Middle frontal gyrus (tissue), 1 donor: ENCODE data around the gene NOD1.
"Not testable (repeated sequence)": the region's sequence is repeated elsewhere in the genome, so short reads cannot be mapped to it uniquely, and the experiment has no call there.

Experiments
- DNase-seq: peaks from one replicate; pipeline ENCODE4 v3.0.0-alpha.2; 2015; ENCODE audit warnings: low spot score; ENCODE audit errors: extremely low spot score

The NOD1 gene

GRCh38 chr7:30504301-30505173, 26.0 kb upstream of the NOD1 start, which contains the start of gene GGCT:
TSS of gene GGCT (minus strand) at chr7:30504829. CDS start at chr7:30504709, 120 bp downstream.
- DNase-seq: peak; percentile 98

DNA sequence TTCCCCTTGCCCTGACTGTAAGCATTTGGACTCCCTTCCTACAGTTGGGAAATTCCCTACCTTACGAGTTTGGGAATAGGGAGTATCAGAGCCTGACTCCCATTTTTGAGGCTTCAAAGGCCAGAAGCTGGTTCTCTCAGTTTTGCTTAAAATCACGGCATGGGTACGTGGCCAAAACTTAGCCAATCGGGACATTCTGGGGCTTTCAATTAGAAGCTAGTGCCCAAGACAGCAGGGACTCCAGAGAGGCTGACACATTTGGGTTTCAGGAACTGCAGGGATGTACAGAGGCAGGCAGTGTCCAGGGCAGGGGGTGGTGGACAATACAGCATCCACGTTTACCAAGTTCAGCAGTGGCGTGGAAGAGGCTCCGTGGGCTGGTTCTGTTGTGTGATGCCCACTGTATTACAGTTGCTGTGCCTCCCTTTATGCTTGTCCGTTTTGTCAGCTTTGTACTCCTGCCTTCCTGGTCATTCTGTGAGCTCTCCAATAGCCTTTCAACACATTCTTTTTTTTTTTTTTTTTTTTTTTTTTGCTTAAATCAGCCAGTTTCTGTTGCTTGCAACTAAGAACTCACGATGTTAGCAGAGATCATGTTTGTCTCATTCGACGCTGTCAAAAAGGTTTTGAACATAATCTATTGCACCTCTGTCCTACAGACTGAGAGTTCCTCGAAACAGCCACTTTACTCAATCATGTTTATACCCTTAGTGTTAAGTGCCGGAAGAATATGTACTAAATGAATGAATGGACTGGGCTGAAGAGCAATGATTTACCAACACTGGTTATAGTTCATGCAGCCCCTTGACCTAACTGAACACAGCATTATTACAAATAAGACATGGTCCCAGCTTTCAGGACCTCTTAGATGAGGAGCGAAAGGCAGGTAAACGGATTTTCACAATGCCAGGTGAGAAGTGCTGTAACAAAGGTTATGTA, 25.0 kb upstream of the NOD1 start:
- DNase-seq: no peak

GRCh38 chr7:30502470-30503251, 24.1 kb upstream of the NOD1 start:
- DNase-seq: no peak

- DNase-seq: no peak
Observed at GRCh38 chr7:30501264-30501663, 22.7 kb upstream of the NOD1 start.

- DNase-seq: no peak
Observed at GRCh38 chr7:30493228-30493627, 14.6 kb upstream of the NOD1 start.

DNA sequence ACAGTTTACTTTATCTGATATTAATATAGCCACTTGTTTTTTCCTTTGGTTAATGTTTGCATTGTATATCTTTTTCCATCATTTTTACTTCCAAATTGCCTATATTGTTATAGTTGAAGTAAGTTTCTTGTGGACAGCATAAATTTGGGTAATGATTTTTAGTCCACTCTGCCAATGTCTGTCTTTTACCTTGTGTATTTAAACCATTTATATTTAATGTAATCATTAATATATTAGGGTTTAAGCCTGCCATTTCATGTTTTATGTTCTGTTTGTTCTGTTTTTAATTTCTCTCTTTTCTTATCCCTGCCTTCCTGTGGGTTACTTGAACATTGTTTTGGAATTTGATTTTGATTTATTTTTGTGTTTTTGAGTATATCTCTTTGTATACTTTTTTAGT, 12.8 kb upstream of the NOD1 start:
- no peak for DNase-seq

DNA sequence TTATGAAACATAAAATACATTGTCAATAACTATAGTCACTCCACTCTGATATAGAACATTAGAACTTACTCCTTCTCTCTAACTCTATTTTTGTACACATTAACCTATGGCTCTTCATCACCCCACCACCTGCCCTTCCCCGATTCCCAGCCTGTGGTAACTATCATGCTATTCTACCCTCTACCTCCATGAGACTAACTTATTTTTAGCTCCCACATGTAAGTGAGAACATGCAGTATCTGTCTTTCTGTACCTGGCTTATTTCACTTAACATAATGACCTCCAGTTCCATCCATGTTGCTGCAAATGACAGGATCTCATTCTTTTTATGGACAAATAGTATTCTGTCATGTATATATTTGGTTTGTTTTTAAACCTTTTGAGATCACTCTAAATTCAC, 8.8 kb upstream of the NOD1 start:
- DNase-seq: no peak

GRCh38 chr7:30485667-30486066, 7.1 kb upstream of the NOD1 start:
- no peak for DNase-seq

- DNase-seq: not testable (repeated sequence)
Observed at GRCh38 chr7:30481416-30481815, 2.8 kb upstream of the NOD1 start.

- no peak for DNase-seq
Observed at GRCh38 chr7:30479202-30480120, 877 bp upstream of the NOD1 start.

DNA sequence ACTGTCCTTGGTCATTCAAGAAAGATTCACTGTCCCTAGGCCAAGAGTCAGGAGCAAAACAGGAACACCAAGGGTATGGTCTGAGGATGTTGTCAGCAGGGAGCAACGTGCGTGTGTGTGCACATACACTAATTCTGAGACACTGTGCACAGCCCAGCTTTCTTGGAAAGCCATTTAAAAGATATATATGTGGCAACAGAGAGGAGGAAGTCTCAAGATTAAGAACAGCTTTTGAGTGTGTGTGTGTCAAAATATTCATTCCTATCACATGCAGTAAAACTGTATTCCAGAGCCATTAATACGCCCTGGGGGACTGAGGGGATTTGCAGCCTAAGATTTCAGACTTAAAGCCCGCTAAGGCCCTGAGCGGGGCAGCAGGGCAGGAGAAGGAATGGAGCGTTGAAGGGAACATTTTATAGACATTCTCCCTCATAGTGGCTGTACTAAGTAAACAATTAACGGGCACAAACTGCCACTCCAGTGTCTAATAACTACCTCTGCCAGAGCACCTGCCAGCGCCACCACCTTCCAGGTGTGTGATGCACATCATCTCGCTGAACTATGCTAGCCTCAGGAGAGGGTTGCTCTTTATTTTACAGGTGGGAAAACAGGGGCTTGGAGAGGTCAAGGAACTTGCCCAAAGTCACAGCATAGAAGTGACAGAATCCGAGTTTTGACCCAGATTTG, 2.0 kb downstream of the NOD1 start:
- no peak for DNase-seq

GRCh38 chr7:30475580-30475979, 3.0 kb downstream of the NOD1 start:
- no peak for DNase-seq

GRCh38 chr7:30474893-30475292, 3.7 kb downstream of the NOD1 start:
- DNase-seq: no peak

DNA sequence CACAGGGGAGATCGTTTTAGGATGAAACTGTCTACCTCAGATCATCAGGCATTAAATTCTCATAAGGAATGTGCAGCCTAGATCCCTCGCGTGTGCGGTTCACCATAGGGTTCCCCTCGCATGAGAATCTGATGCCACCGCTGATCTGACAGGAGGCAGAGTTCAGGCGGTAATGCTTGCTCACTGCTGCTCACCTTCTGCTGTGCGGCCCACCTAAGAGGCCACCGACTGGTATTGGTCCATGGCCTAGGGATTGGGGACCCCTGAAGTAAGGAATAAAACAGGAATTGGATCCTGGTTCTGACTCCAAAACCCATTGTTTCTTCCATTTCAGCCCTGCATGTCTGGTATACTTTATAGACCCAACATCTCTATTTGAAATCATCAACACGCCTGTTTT, 4.1 kb downstream of the NOD1 start:
- DNase-seq: no peak

- DNase-seq: no peak
Observed at GRCh38 chr7:30473903-30474302, 4.7 kb downstream of the NOD1 start.

- DNase-seq: no peak
Observed at GRCh38 chr7:30472784-30473775, 5.5 kb downstream of the NOD1 start.

DNA sequence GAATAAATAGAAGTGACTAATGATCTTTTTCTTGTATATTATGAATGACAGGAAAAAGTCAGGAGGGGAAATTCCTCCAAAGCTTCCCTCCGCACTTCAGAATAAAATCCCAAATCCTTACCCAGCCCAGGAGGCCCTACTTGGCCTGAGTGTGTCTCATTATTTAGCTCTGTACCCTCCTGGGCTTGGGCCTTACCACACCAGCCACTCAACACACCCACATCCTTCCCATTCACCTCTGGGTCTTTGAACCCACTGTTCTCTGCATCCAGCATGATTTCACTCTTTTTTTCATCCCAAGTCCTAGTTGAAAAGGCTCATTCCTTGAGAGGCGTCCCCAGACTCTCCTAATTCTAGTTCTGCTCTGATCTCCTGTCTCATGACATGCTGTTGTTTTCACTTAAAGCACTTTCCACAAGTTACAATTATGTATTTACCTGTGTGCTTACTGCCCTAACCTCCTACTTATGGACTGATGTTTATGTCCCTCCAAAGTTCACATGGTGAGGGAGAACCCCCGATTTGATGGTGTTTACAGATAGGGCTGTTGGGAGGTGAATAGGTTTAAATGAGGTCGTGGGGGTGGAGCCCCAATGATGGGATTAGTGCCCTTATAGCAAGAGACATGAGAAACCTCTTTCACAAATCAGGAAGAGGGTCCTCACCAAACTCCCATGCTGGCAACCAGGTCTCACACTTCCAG, 6.4 kb downstream of the NOD1 start:
- no peak for DNase-seq

GRCh38 chr7:30471205-30471604, 7.4 kb downstream of the NOD1 start:
- DNase-seq: no peak
